IMR-90 (cell line): ENCODE measurements around the gene NBEA. TPM values are rescaled to one million over a fixed set of nuclear protein-coding genes. Genes with fewer than 3 reads are reported as not detected.

Experiments used
- ATAC-seq: fragments of 200-7000 bp; cut with Tn5 transposase; 2 replicates; pipeline ENCODE4 v1.9.1; 2020; ENCODE audit warnings: low read depth, mild to moderate bottlenecking, moderate library complexity
- BruUV-seq: library from RNA; stranded (reverse); fragments of 400-500 nt; replicated peaks from 2 replicates; lab custom pipeline; 2021; lab: Mats Ljungman, UMichigan
- CTCF ChIA-PET: fragments of 300-600 bp; formaldehyde crosslinking; extraction: SDS; loops from one replicate; lab custom pipeline; 2021; ENCODE audit warnings: antibody characterized with exemption; lab: Yijun Ruan, JAX
- POLR2A ChIA-PET: fragments of 300-600 bp; sonication (Branson Sonifier 250); formaldehyde crosslinking; loops from one replicate; lab custom pipeline; 2022; ENCODE audit warnings: antibody characterized with exemption; ENCODE audit not compliant: unreplicated experiment; lab: Charles Lee
- DNase-seq: peaks from one replicate; pipeline ENCODE4 v3.0.0; 2013
- H2AFZ ChIP-seq: replicated peaks from 2 replicates; pipeline ENCODE3; 2013; ENCODE audit warnings: low read length, mild to moderate bottlenecking; ENCODE audit not compliant: poor library complexity
- H2AK5ac ChIP-seq: 2 replicates; pipeline ENCODE4 v1.6.1; 2013; ENCODE audit warnings: low read depth, low read length, inconsistent platforms
- H2AK9ac ChIP-seq: replicated peaks from 2 replicates; pipeline ENCODE3; 2013; ENCODE audit warnings: mild to moderate bottlenecking, low read depth, low read length, moderate library complexity; ENCODE audit not compliant: poor library complexity
- H2BK120ac ChIP-seq: 2 replicates; pipeline ENCODE4 v1.6.1; 2013; ENCODE audit warnings: low read depth, low read length, inconsistent platforms
- H2BK15ac ChIP-seq: 3 replicates; pipeline ENCODE4 v1.6.1; 2013; ENCODE audit warnings: low read depth, low read length, inconsistent platforms
- H2BK20ac ChIP-seq: 2 replicates; pipeline ENCODE4 v1.6.1; 2013; ENCODE audit warnings: low read depth, mild to moderate bottlenecking, inconsistent platforms, low read length, moderate library complexity
- H2BK5ac ChIP-seq: 2 replicates; pipeline ENCODE4 v1.6.1; 2013; ENCODE audit warnings: mild to moderate bottlenecking, low read depth, low read length, inconsistent platforms; ENCODE audit not compliant: poor library complexity, severe bottlenecking
- H3K14ac ChIP-seq: replicated peaks from 2 replicates; pipeline ENCODE4 v1.6.1; 2013; ENCODE audit warnings: low read depth, low read length, inconsistent platforms
- H3K18ac ChIP-seq: 2 replicates; pipeline ENCODE4 v1.6.1; 2013; ENCODE audit warnings: low read depth, low read length, control low read depth
- H3K23ac ChIP-seq: 2 replicates; pipeline ENCODE4 v1.6.1; 2013; ENCODE audit warnings: low read depth, low read length, inconsistent platforms
- H3K27ac ChIP-seq: 2 replicates; pipeline ENCODE4 v1.5.1; 2013; ENCODE audit warnings: mild to moderate bottlenecking, control low read depth, low read length; ENCODE audit not compliant: insufficient read depth
- H3K27me3 ChIP-seq: 2 replicates; pipeline ENCODE4 v1.6.1; 2013; ENCODE audit warnings: low read length; ENCODE audit not compliant: control insufficient read depth, insufficient read depth
- H3K36me3 ChIP-seq: 2 replicates; pipeline ENCODE4 v1.6.1; 2013; ENCODE audit warnings: low read length, mixed read lengths; ENCODE audit not compliant: control insufficient read depth, insufficient read depth
- H3K4ac ChIP-seq: 2 replicates; pipeline ENCODE4 v1.6.1; 2013; ENCODE audit warnings: low read depth, low read length, inconsistent platforms
- H3K4me1 ChIP-seq: 2 replicates; pipeline ENCODE4 v1.6.1; 2013; ENCODE audit warnings: low read length, mixed read lengths; ENCODE audit not compliant: control insufficient read depth, insufficient read depth
- H3K4me2 ChIP-seq: 2 replicates; pipeline ENCODE4 v1.6.1; 2013; ENCODE audit warnings: low read depth, mild to moderate bottlenecking, control low read depth, low read length, moderate library complexity
- H3K4me3 ChIP-seq: 2 replicates; pipeline ENCODE4 v1.5.1; 2013; ENCODE audit warnings: low read depth, mild to moderate bottlenecking, control low read depth, low read length, moderate library complexity; ENCODE audit not compliant: insufficient read depth
- H3K56ac ChIP-seq: 2 replicates; pipeline ENCODE4 v1.6.1; 2013; ENCODE audit warnings: low read length, inconsistent platforms; ENCODE audit not compliant: insufficient read depth; ENCODE audit errors: extremely low read depth
- H3K79me1 ChIP-seq, 2 experiments: 2 replicates each; pipeline ENCODE4 v1.6.1; 2013; ENCODE audit warnings: low read length in 2 of 2, inconsistent platforms in 1 of 2, low read depth in 1 of 2
- H3K9ac ChIP-seq: 2 replicates; pipeline ENCODE4 v1.6.1; 2013; ENCODE audit warnings: low read depth, low read length, control low read depth
- H3K9me1 ChIP-seq: 2 replicates; pipeline ENCODE4 v1.6.1; 2013; ENCODE audit warnings: low read length, inconsistent platforms; ENCODE audit not compliant: insufficient read depth
- H3K9me3 ChIP-seq: 2 replicates; pipeline ENCODE4 v1.6.1; 2013; ENCODE audit warnings: low read length; ENCODE audit not compliant: control insufficient read depth, insufficient read depth
- H4K20me1 ChIP-seq: 2 replicates; pipeline ENCODE4 v1.6.1; 2013; ENCODE audit warnings: low read length, inconsistent platforms; ENCODE audit not compliant: insufficient read depth
- H4K5ac ChIP-seq: 2 replicates; pipeline ENCODE4 v1.6.1; 2013; ENCODE audit warnings: mild to moderate bottlenecking, low read depth, low read length, control low read depth
- H4K8ac ChIP-seq, 2 experiments: 2 replicates each; pipeline ENCODE4 v1.6.1; 2013; ENCODE audit warnings: low read depth in 2 of 2, low read length in 2 of 2, control low read depth in 1 of 2, inconsistent platforms in 1 of 2
- H4K91ac ChIP-seq: 2 replicates; pipeline ENCODE4 v1.6.1; 2013; ENCODE audit warnings: low read depth, low read length, inconsistent platforms; ENCODE audit not compliant: insufficient read depth
- MAZ ChIP-seq: IDR thresholded peaks from 2 replicates; pipeline ENCODE4 v1.6.1; 2012; ENCODE audit warnings: low read depth, mild to moderate bottlenecking, low read length, improper control_type of control experiment, moderate library complexity, borderline replicate concordance
- RFX5 ChIP-seq: IDR thresholded peaks from 2 replicates; pipeline ENCODE4 v1.8.0; 2012; ENCODE audit warnings: low read depth, mild to moderate bottlenecking, low read length, moderate library complexity
- WGBS, 2 experiments: methylation state at CpG; one replicate each; pipeline versions ENCODE4 v1.1.5 to v1.1.7; 2013; ENCODE audit warnings: missing lambda C conversion rate in 2 of 2; ENCODE audit not compliant: insufficient read length in 1 of 2; ENCODE audit errors: extremely low coverage in 2 of 2; 5-methylcytosine and 5-hydroxymethylcytosine counted together
- dilution Hi-C: fragments of 300-500 bp; cut with HindIII; formaldehyde crosslinking; loops from one replicate; pipeline ENCODE4 v1.14.3; 2018; ENCODE audit warnings: low sequenced_read_pairs; ENCODE audit not compliant: unreplicated experiment
- in situ Hi-C: fragments of 300-500 bp; cut with MboI; formaldehyde crosslinking; loops from 3 replicates; pipeline ENCODE4 v1.14.3; 2019; ENCODE audit warnings: low sequenced_read_pairs, inconsistent platforms, mixed read lengths
- intact Hi-C: fragments of 100-400 bp; cut with micrococcal nuclease; formaldehyde crosslinking; loops from 2 replicates; pipeline ENCODE4 v1.10.0; 2022
- polyA plus RNA-seq, 3 experiments: library from polyadenylated mRNA; depleted of rRNA; stranded (reverse); fragments of >200 nt; gene quantifications; 2 replicates each; pipeline ENCODE4 v1.2.3, GENCODE V29; 2012; ENCODE audit warnings: low replicate concordance in 1 of 3
- total RNA-seq: library from RNA; depleted of rRNA; stranded (reverse); fragments of >200 nt; gene quantifications from 2 replicates; pipeline ENCODE4 v1.2.3, GENCODE V29; 2012

Gene NBEA
- total and polyA plus RNA-seq, 2 of the 4 experiments (the other 2 are of a cell fraction): 0.82 to 2.2 TPM

DNA sequence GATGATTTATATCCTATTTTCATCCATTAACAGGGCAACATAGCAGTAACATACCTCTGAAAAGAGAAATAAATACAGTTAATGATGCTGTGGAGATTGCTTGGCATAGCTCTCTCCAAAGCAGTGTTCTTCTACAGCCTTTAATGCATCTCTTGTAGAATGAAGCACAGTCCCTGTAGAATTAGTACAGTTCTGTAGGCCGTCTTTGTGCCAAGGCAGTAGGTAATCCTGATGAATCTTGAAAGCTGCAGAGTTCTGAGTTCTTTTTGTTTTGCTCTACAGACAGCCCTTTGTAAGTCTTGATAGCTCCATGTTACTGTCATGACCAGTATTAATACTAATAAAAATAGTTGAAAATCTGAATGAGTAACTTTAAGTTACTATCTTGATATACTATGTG is 350.3 kb downstream of the NBEA start:
- Histone ChIP-seq H4K20me1 (no peaks in the 10 kb centered on the region), H3K79me1 (no peaks in the 10 kb centered on the region), H4K5ac (no peak overlapping the region), H2BK20ac (no peak overlapping the region), H3K9me1 (no peaks in the 10 kb centered on the region), H2BK120ac (no peak overlapping the region), H3K23ac (no peak overlapping the region), H3K27ac (no peak overlapping the region), H3K36me3 (no peaks in the 10 kb centered on the region), H3K4me1 (no peaks in the 10 kb centered on the region), H4K91ac (no peak overlapping the region), H3K4ac (no peak overlapping the region), H2AK9ac (no peak overlapping the region), H2BK5ac (no peak overlapping the region), H3K4me3 (no peak overlapping the region), H2AK5ac (no peak overlapping the region), H3K18ac (no peak overlapping the region), H3K9me3 (no peaks in the 10 kb centered on the region), H3K4me2 (no peak overlapping the region), H2AFZ (no peak overlapping the region), H3K14ac (no peak overlapping the region), H3K9ac (no peak overlapping the region), H3K56ac (no peak overlapping the region), H2BK15ac (no peak overlapping the region), H3K27me3 (no peaks in the 10 kb centered on the region), H4K8ac (no peak overlapping the region)
- ChIA-PET CTCF (no interaction called here), POLR2A (no interaction called here)
- dilution Hi-C loops (no loop called here), in situ Hi-C loops (no loop called here), intact Hi-C loops (no loop called here)
- ATAC-seq (no peak), DNase-seq (no peak)
- no TSS peak for BruUV-seq
- no CpG with 5 or more reads among the region's 1 CpG for WGBS, 2 experiments
- TF ChIP-seq MAZ (no peak), RFX5 (no peak)
